Kidney (tissue), 14 donors: ENCODE results near the gene BEST4. TPM values are rescaled to one million over a fixed set of nuclear protein-coding genes. Genes with fewer than 3 reads are reported as not detected.
A peak's percentile ranks its signal among the peaks of the same experiment; 100 is the strongest.

Source experiments
- DNase-seq, 5 donors: peaks; one replicate each; pipeline ENCODE4 v3.0.0-alpha.2; 2013 to 2020
- FAIRE-seq: peaks from 2 replicates; lab custom pipeline; 2012; peaks lifted over from hg19 to GRCh38; lab: Jason Lieb, UNC
- H3K27ac ChIP-seq, 2 donors: one replicate each; pipeline ENCODE4 v1.7.0; 2013; ENCODE audit warnings: low read depth in 2 of 2, low read length in 2 of 2, inconsistent platforms in 1 of 2
- H3K27me3 ChIP-seq: one replicate; pipeline ENCODE4 v1.7.1; 2013; ENCODE audit warnings: low read length, inconsistent platforms; ENCODE audit not compliant: control insufficient read depth, insufficient read depth
- H3K36me3 ChIP-seq, 3 donors: one replicate each; pipeline versions ENCODE4 v1.7.0 to v1.7.1; 2013; ENCODE audit warnings: low read length in 3 of 3, control low read depth in 1 of 3, inconsistent platforms in 1 of 3; ENCODE audit not compliant: insufficient read depth in 3 of 3, control insufficient read depth in 2 of 3
- H3K4me1 ChIP-seq, 3 donors: one replicate each; pipeline versions ENCODE4 v1.7.0 to v1.7.1; 2013; ENCODE audit warnings: low read length in 3 of 3, inconsistent platforms in 1 of 3, low read depth in 1 of 3; ENCODE audit not compliant: control insufficient read depth in 2 of 3, insufficient read depth in 2 of 3
- H3K4me3 ChIP-seq, 3 donors: one replicate each; pipeline versions ENCODE4 v1.7.0 to v1.8.1; 2013; ENCODE audit warnings: low read length in 3 of 3, control low read depth in 1 of 3, inconsistent platforms in 1 of 3
- H3K9ac ChIP-seq, 3 donors: one replicate each; pipeline versions ENCODE4 v1.7.0 to v1.7.1; 2013; ENCODE audit warnings: low read length in 3 of 3, control low read depth in 1 of 3, inconsistent platforms in 1 of 3
- H3K9me3 ChIP-seq, 3 donors: one replicate each; pipeline versions ENCODE4 v1.7.0 to v1.7.1; 2013; ENCODE audit warnings: low read length in 3 of 3, control low read depth in 1 of 3, inconsistent platforms in 1 of 3; ENCODE audit not compliant: control insufficient read depth in 2 of 3, insufficient read depth in 1 of 3
- intact Hi-C: fragments of 100-400 bp; cut with DNase I; formaldehyde crosslinking; loops from one replicate; pipeline ENCODE4 v1.11.1; 2022
- polyA plus RNA-seq: library from polyadenylated mRNA; stranded (reverse); fragments of 350-450 nt; fragmentation: Illumina TruSeq; extraction: RNeasy Lipid Tissue Mini Kit (QIAGEN cat#74804); gene quantifications from one replicate; pipeline ENCODE4 v1.2.3, GENCODE V29; 2014; ENCODE audit warnings: low read depth, low replicate concordance; ENCODE audit not compliant: insufficient read depth
- total RNA-seq: library from RNA; stranded (reverse); fragmentation: NEBNext Ultra II Directional; extraction: Animal tissue kit (Norgen Biotek cat#: 25700); gene quantifications from one replicate; pipeline ENCODE4 v1.2.1, GENCODE V29; 2021
- TF ChIP-seq, protein P1 (sequence below): IDR thresholded peaks from 3 replicates; pipeline ENCODE4 v1.5.1; 2012; ENCODE audit warnings: mild to moderate bottlenecking, moderate library complexity, borderline replicate concordance; ENCODE audit not compliant: insufficient read depth; ENCODE audit errors: extremely low read depth
- donor health status: control.
- donor health status: control.
- donor health status: control.
- donor health status: control.
- donor health status: control.
- donor health status: DM: yes; HTN: yes; CAD: no.
- donor health status: Normal renal cell carcinoma (clear cell type).

Gene BEST4
- total and polyA plus RNA-seq, 2 donors from 2014 or later, result 0.37 to 0.50 TPM

DNA sequence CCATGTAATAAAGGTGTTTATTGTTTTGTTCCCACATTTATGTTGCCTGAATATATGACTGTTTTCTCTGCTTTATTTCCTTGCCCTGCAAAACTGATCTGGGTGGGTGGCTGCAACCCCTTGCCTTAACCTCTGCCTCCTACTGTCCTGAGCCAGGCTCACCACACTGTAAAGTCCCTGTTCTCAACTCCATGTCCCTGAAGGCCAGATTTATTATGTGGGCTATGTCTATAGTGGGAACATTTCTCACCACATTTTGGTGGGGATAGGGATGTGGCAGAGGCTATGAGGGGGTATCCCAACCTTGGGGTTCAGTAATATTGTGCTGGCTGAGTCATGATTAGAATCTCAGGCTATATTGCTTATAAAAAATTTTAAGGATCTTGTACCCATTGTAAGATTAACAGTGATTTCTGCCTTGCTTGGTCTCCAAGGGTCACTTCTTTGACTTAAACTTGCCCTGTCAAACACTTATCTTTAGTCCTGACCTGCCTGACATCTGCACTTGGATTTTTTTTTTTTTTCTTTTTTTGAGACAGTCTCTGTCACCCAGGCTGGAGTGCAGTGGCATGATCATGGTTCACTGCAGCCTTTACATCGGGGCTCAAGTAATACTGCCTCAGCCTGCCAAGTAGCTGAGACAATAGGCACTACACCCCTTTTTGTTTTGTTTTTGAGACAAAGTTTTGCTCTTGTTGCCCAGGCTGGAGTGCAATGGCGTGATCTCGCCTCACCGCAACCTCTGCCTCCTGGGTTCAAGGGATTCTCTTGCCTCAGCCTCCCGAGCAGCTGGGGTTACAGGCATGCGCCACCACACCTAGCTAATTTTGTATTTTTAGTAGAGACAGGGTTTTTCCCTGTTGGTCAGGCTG lies 9.0 kb downstream of the BEST4 start:
- DNase-seq (peak in 1 of 5 donors; percentile 12), FAIRE-seq (no peak)
- no peak overlapping the region for H3K4me3 ChIP-seq
- intact Hi-C loops, result no loop called here
- no peak overlapping the region for H3K9ac ChIP-seq
- H3K9me3 ChIP-seq, result no peaks in the 10 kb centered on the region
- H3K27me3 ChIP-seq, result no peaks in the 10 kb centered on the region
- no peak overlapping the region for H3K27ac ChIP-seq
- TF ChIP-seq, protein P1, sequence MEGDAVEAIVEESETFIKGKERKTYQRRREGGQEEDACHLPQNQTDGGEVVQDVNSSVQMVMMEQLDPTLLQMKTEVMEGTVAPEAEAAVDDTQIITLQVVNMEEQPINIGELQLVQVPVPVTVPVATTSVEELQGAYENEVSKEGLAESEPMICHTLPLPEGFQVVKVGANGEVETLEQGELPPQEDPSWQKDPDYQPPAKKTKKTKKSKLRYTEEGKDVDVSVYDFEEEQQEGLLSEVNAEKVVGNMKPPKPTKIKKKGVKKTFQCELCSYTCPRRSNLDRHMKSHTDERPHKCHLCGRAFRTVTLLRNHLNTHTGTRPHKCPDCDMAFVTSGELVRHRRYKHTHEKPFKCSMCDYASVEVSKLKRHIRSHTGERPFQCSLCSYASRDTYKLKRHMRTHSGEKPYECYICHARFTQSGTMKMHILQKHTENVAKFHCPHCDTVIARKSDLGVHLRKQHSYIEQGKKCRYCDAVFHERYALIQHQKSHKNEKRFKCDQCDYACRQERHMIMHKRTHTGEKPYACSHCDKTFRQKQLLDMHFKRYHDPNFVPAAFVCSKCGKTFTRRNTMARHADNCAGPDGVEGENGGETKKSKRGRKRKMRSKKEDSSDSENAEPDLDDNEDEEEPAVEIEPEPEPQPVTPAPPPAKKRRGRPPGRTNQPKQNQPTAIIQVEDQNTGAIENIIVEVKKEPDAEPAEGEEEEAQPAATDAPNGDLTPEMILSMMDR, result no peak
- peaks cover 4 to 20% (median 7%) of the 10 kb centered on the region in 3 donors for H3K36me3 ChIP-seq
- H3K4me1 ChIP-seq, result peaks cover 0 to 12% (median 6%) of the 10 kb centered on the region in 3 donors

DNA sequence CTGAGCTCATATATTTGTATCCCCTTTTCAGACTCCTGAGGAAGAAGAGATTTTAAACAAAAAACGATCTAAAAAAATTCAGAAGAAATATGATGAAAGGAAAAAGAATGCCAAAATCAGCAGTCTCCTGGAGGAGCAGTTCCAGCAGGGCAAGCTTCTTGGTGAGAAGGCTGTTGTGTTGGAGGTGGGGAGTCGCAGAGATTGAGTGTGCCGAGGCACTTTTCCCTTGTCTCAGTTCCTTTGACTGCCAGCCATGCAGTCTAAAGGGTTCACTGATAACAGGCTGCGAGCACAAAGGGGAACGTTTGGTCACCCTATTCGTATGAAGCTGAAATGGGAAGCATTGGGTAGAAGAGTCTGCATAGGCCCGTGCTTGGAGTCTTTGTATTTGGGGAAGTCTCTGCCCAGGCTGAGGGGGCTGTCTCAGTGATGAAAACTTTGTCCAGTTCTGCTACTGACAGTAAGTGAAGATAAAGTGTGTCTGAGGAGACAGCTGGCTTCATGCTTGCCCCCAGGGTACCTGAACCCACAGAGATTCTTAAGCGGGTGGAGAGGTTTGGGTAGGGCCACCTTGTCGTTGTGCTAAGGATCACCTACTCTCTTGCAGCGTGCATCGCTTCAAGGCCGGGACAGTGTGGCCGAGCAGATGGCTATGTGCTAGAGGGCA lies 9.9 kb downstream of the BEST4 start:
- TF ChIP-seq, protein P1, result no peak
- Histone ChIP-seq H3K4me3 (no peak overlapping the region), H3K4me1 (peaks cover 0 to 6% (median 6%) of the 10 kb centered on the region in 3 donors), H3K36me3 (peaks cover 4 to 20% (median 7%) of the 10 kb centered on the region in 3 donors), H3K27ac (no peak overlapping the region), H3K27me3 (no peaks in the 10 kb centered on the region), H3K9ac (no peak overlapping the region), H3K9me3 (no peaks in the 10 kb centered on the region)
- intact Hi-C loops, result no loop called here
- FAIRE-seq, result no peak
- peak in 1 of 5 donors; percentile 41 for DNase-seq

DNA sequence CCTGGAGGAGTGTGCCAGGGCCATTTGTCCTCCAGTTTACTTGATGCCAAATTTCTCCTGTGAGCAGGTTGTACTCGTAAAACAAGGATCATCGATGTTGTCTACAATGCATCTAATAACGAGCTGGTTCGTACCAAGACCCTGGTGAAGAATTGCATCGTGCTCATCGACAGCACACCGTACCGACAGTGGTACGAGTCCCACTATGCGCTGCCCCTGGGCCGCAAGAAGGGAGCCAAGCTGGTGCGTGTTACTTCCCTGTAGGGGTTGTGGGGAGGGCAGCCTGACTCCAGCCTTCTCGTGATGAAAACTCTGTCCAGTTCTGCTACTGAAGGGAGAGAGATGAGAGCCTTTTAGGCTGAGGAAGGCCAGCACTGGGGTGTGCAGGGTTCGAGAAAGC lies 10.4 kb downstream of the BEST4 start:
- H3K27ac ChIP-seq, result no peak overlapping the region
- peak in 1 of 5 donors; percentile 54 for DNase-seq

More for the DNA sequence above, 10.4 kb downstream of the BEST4 start:
- Histone ChIP-seq H3K4me1 (peaks cover 0 to 6% (median 6%) of the 10 kb centered on the region in 3 donors), H3K4me3 (no peak overlapping the region), H3K36me3 (peaks cover 4 to 20% (median 7%) of the 10 kb centered on the region in 3 donors), H3K27me3 (no peaks in the 10 kb centered on the region), H3K9ac (peak overlapping the region in 1 of 3 donors; percentile 34), H3K9me3 (no peaks in the 10 kb centered on the region)
- no peak for FAIRE-seq
- intact Hi-C loops, result no loop called here
- TF ChIP-seq, protein P1, result no peak
